Dendritic cell treated with granulocyte-macrophage colony-stimulating factor and Interleukin-4, amounts not matched to agents 40 ng/mL and 50 ng/mL, for 4 days (primary cell): Measurements from ENCODE around the gene EFEMP2.

Experiments used
- H3K27ac Mint-ChIP-seq: one replicate; pipeline ENCODE4 v1.8.0; 2022; ENCODE audit warnings: mild to moderate bottlenecking, mixed read lengths
- H3K27me3 Mint-ChIP-seq: one replicate; pipeline ENCODE4 v1.8.0; 2022; ENCODE audit warnings: mild to moderate bottlenecking, mixed read lengths
- H3K36me3 Mint-ChIP-seq: one replicate; pipeline ENCODE4 v1.8.0; 2022; ENCODE audit warnings: low read depth, mixed read lengths
- H3K4me1 Mint-ChIP-seq: one replicate; pipeline ENCODE4 v1.8.0; 2022; ENCODE audit warnings: low read depth, mixed read lengths
- H3K4me3 Mint-ChIP-seq: one replicate; pipeline ENCODE4 v1.8.0; 2022; ENCODE audit warnings: mild to moderate bottlenecking, moderate library complexity, mixed read lengths
- H3K9me3 Mint-ChIP-seq: one replicate; pipeline ENCODE4 v1.8.0; 2022; ENCODE audit warnings: mixed read lengths
- intact Hi-C: fragments of 100-400 bp; cut with micrococcal nuclease; formaldehyde crosslinking; loops from one replicate; pipeline ENCODE4 v1.15.0; 2022

The EFEMP2 gene

GRCh38 chr11:65870706-65871681, 1.6 kb downstream of the EFEMP2 start:
- no peak overlapping the region for H3K4me3 Mint-ChIP-seq

GRCh38 chr11:65870307-65870658, 2.3 kb downstream of the EFEMP2 start:
- Mint-ChIP-seq H3K36me3 (peaks cover 42% of the 10 kb centered on the region), H3K9me3 (no peaks in the 10 kb centered on the region), H3K27ac (peak overlapping the region; percentile 51), H3K4me1 (peaks cover 58% of the 10 kb centered on the region), H3K27me3 (peaks cover 25% of the 10 kb centered on the region), H3K4me3 (no peak overlapping the region)
- intact Hi-C loops = no loop called here

More at GRCh38 chr11:65870706-65871681, 1.6 kb downstream of the EFEMP2 start:
- H3K27me3 Mint-ChIP-seq = peaks cover 25% of the 10 kb centered on the region
- intact Hi-C loops = no loop called here
- peak overlapping the region; percentile 73 for H3K27ac Mint-ChIP-seq
- H3K9me3 Mint-ChIP-seq = no peaks in the 10 kb centered on the region
- H3K36me3 Mint-ChIP-seq = peaks cover 34% of the 10 kb centered on the region
- H3K4me1 Mint-ChIP-seq = peaks cover 54% of the 10 kb centered on the region

- Mint-ChIP-seq H3K4me1 (peaks cover 63% of the 10 kb centered on the region), H3K9me3 (no peaks in the 10 kb centered on the region), H3K36me3 (peaks cover 47% of the 10 kb centered on the region), H3K4me3 (no peak overlapping the region), H3K27me3 (peaks cover 25% of the 10 kb centered on the region), H3K27ac (no peak overlapping the region)
- intact Hi-C loops = no loop called here
These were observed 2.8 kb downstream of the EFEMP2 start for GRCh38 chr11:65869643-65870306.

GRCh38 chr11:65868907-65869306, 3.7 kb downstream of the EFEMP2 start:
- intact Hi-C loops = no loop called here
- H3K4me3 Mint-ChIP-seq = no peak overlapping the region
- H3K27ac Mint-ChIP-seq = no peak overlapping the region
- peaks cover 25% of the 10 kb centered on the region for H3K27me3 Mint-ChIP-seq
- H3K4me1 Mint-ChIP-seq = peaks cover 63% of the 10 kb centered on the region
- H3K36me3 Mint-ChIP-seq = peaks cover 55% of the 10 kb centered on the region
- no peaks in the 10 kb centered on the region for H3K9me3 Mint-ChIP-seq

DNA sequence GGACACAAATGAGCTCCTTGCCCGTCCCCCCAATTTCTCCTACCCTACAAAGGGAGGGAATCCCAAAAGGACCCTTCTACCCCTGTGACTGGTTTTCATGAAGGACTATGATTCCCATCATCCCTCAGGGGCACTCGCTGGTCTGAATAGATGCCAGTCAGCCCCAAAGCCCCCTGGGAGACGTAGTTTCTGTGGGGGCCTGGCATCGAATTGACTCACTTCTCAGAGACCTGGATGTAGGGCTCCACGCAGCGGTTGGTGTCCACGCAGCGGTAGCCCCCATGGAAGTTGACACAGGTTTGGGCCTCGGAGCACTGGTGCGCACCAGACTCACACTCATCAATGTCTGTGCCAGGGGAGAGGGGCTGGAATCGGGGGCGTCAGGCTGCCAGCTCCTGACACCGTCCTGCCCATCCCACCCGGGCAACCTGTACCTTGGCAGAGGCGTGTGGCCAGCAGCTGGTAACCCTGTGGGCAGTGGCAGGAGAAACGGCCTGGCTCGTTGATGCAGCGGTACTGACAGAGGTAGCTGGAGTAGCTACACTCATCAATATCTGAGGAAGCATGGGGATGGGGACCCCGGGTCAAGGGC, 4.4 kb downstream of the EFEMP2 start:
- no peak overlapping the region for H3K4me3 Mint-ChIP-seq
- H3K9me3 Mint-ChIP-seq = no peaks in the 10 kb centered on the region
- H3K27me3 Mint-ChIP-seq = peaks cover 22% of the 10 kb centered on the region
- H3K4me1 Mint-ChIP-seq = peaks cover 63% of the 10 kb centered on the region
- intact Hi-C loops = no loop called here
- H3K27ac Mint-ChIP-seq = no peak overlapping the region
- H3K36me3 Mint-ChIP-seq = peaks cover 58% of the 10 kb centered on the region

- H3K36me3 Mint-ChIP-seq = peaks cover 61% of the 10 kb centered on the region
- peaks cover 18% of the 10 kb centered on the region for H3K27me3 Mint-ChIP-seq
- H3K4me3 Mint-ChIP-seq = no peak overlapping the region
- H3K9me3 Mint-ChIP-seq = no peaks in the 10 kb centered on the region
- intact Hi-C loops = no loop called here
- peaks cover 65% of the 10 kb centered on the region for H3K4me1 Mint-ChIP-seq
- no peak overlapping the region for H3K27ac Mint-ChIP-seq
These were observed 5.1 kb downstream of the EFEMP2 start for GRCh38 chr11:65867284-65868071.

- intact Hi-C loops = no loop called here
- H3K36me3 Mint-ChIP-seq = peaks cover 68% of the 10 kb centered on the region
- H3K4me3 Mint-ChIP-seq = no peak overlapping the region
- H3K27ac Mint-ChIP-seq = no peak overlapping the region
- peaks cover 66% of the 10 kb centered on the region for H3K4me1 Mint-ChIP-seq
- peaks cover 14% of the 10 kb centered on the region for H3K27me3 Mint-ChIP-seq
- no peaks in the 10 kb centered on the region for H3K9me3 Mint-ChIP-seq
These were observed 5.9 kb downstream of the EFEMP2 start for GRCh38 chr11:65866509-65867283.

DNA sequence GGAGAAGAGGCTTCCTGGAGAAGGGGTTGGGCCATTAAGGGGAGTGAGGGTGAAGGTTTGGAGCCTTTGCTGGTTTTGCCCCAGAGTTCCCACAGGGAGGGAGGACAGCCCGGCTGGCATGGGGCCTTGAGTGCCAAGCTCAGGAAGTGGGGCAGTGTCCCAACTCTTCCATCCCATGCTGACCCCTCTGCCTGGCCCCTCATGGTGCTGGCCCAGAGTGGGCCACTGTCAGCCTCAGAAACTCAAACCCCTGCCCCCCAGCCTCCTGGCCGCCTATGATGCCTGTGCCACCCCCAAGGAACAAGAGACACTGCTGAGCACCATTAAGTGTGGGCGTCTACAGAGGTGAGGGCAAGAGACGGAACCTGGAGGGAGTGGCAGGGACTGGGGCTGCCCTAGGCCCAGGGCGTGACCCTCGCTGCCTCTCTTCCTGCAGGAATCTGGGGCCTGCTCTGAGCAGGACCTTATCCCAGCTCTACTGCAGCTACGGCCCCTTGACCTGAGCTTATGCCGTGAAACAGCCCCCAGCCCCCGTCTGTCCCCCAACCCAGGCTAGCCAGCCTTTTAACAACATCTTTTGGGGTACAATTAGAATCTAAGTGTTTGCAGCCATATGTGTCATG, 6.9 kb downstream of the EFEMP2 start:
- no peak overlapping the region for H3K4me3 Mint-ChIP-seq
- intact Hi-C loops = no loop called here
- H3K27me3 Mint-ChIP-seq = peaks cover 12% of the 10 kb centered on the region
- peaks cover 79% of the 10 kb centered on the region for H3K36me3 Mint-ChIP-seq
- no peaks in the 10 kb centered on the region for H3K9me3 Mint-ChIP-seq
- peaks cover 65% of the 10 kb centered on the region for H3K4me1 Mint-ChIP-seq
- H3K27ac Mint-ChIP-seq = no peak overlapping the region

- intact Hi-C loops = no loop called here
- Mint-ChIP-seq H3K36me3 (peaks cover 86% of the 10 kb centered on the region), H3K27me3 (peaks cover 6% of the 10 kb centered on the region), H3K9me3 (no peaks in the 10 kb centered on the region), H3K4me3 (no peak overlapping the region), H3K4me1 (peaks cover 61% of the 10 kb centered on the region), H3K27ac (no peak overlapping the region)
These were observed 7.7 kb downstream of the EFEMP2 start for GRCh38 chr11:65864706-65865471.

- no peaks in the 10 kb centered on the region for H3K27me3 Mint-ChIP-seq
- peaks cover 62% of the 10 kb centered on the region for H3K4me1 Mint-ChIP-seq
- H3K27ac Mint-ChIP-seq = no peak overlapping the region
- no peak overlapping the region for H3K4me3 Mint-ChIP-seq
- no peaks in the 10 kb centered on the region for H3K9me3 Mint-ChIP-seq
- intact Hi-C loops = no loop called here
- peaks cover 90% of the 10 kb centered on the region for H3K36me3 Mint-ChIP-seq
These were observed 8.5 kb downstream of the EFEMP2 start for GRCh38 chr11:65863889-65864705.

DNA sequence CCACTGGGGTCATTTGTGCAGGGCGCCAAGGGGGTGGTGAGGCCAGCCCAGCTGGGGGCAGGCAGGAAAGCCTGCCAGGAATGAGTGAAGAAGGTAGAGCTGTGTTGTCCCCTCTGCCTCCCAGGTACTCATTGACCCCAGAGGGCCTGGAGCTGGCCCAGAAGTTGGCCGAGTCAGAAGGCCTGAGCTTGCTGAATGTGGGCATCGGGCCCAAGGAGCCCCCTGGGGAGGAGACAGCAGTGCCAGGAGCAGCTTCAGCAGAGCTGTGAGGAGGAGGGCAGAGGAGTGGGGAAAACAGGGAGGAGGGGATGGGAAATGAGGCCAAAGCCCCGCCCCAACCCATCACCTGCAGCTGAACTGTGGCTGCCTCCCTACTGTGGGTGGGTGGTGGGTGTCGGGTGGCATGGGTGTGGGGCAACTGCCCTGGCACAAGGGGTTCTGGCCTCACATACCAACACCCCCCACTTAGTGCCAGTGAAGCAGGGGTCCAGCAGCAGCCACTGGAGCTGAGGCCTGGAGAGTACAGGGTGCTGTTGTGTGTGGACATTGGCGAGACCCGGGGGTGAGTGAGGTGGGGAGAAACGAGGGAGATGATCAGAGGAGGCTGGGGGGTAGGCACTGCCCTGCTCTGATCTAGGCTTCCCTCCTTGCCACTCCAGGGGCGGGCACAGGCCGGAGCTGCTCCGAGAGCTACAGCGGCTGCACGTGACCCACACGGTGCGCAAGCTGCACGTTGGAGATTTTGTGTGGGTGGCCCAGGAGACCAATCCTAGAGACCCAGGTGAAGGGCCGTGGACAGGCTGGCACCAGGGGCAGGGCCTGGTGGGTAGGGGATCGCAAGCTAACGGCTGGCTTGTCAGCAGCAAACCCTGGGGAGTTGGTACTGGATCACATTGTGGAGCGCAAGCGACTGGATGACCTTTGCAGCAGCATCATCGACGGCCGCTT, 9.4 kb downstream of the EFEMP2 start:
- Mint-ChIP-seq H3K27ac (peak overlapping the region; percentile 1), H3K36me3 (peaks cover 92% of the 10 kb centered on the region), H3K4me1 (peaks cover 71% of the 10 kb centered on the region), H3K4me3 (no peak overlapping the region), H3K27me3 (no peaks in the 10 kb centered on the region), H3K9me3 (no peaks in the 10 kb centered on the region)
- intact Hi-C loops = no loop called here
